ENCODE data around the gene FNDC5.

The FNDC5 gene

DNA sequence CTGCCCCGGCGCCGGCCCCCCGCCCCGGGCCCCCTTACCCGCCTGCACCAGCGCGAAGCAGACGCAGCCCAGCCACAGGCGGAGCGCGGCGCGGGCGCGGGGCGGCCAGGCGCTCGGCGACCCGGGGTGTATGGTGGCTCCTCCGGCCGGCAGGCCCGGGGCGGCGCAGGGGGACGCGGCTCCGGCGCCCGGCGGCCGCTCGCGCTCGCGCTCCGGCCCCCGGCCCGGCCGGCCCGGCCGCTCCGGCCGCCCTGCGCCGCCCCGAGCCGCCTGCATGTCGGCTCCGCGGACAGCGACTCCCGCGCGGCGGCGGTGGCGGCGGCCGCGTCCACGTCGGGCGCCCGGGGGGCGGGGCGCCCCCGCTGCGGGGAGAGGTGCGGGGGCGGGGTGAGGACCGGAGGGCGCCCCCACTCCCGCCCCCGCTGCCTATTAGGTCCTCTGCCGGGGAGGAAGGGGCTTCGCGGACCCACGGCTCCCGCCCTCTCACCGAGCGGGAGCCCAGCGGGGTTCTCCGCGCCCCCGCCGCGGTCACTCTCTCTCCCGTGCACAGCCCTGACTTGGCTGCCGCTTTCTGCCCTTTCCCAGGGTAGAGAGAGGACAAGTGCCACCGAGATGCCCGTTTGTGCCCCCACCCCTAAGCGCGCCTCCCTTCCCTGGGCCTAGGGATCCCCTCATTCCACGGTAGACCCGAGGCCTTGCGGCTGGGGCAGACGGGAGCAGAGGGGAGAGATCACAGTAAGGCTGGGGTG lies at the start of gene FNDC5:
Gene FNDC5 (minus strand): TSS at position 298 of the 749 bp plus-strand sequence.
- TF ChIP-seq ZFP30 (CRISPR knock-in tag; IDR thresholded peaks at IDR 0.05) (no peak), BACH2 (CRISPR knock-in tag; IDR thresholded peaks at IDR 0.05; ENCODE audit: borderline replicate concordance) (no peak), ZC3H10 (CRISPR knock-in tag; IDR thresholded peaks at IDR 0.05) (no peak), TOX (CRISPR knock-in tag; IDR thresholded peaks at IDR 0.05; ENCODE audit: borderline replicate concordance) (no peak), PPARA (CRISPR knock-in tag; IDR thresholded peaks at IDR 0.05; ENCODE audit: borderline replicate concordance) (no peak), ISL1 (CRISPR knock-in tag; IDR thresholded peaks at IDR 0.05) (no peak), SNAI2 (CRISPR knock-in tag; IDR thresholded peaks at IDR 0.05) (no peak), ZNF70 (CRISPR knock-in tag; IDR thresholded peaks at IDR 0.05) (no peak), ESRRG (CRISPR knock-in tag; IDR thresholded peaks at IDR 0.05) (no peak), OSR1 (CRISPR knock-in tag; IDR thresholded peaks at IDR 0.05) (no peak), ZFP3 (CRISPR knock-in tag; IDR thresholded peaks at IDR 0.05) (no peak), ARNTL (CRISPR knock-in tag; IDR thresholded peaks at IDR 0.05; ENCODE audit: borderline replicate concordance, low read depth) (no peak), CSDC2 (CRISPR knock-in tag; IDR thresholded peaks at IDR 0.05) (no peak), GLIS3 (CRISPR knock-in tag; IDR thresholded peaks at IDR 0.05) (no peak)
- TF ChIP-seq, protein P1, sequence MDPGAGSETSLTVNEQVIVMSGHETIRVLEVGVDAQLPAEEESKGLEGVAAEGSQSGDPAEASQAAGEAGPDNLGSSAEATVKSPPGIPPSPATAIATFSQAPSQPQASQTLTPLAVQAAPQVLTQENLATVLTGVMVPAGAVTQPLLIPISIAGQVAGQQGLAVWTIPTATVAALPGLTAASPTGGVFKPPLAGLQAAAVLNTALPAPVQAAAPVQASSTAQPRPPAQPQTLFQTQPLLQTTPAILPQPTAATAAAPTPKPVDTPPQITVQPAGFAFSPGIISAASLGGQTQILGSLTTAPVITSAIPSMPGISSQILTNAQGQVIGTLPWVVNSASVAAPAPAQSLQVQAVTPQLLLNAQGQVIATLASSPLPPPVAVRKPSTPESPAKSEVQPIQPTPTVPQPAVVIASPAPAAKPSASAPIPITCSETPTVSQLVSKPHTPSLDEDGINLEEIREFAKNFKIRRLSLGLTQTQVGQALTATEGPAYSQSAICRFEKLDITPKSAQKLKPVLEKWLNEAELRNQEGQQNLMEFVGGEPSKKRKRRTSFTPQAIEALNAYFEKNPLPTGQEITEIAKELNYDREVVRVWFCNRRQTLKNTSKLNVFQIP (CRISPR knock-in tag; IDR thresholded peaks at IDR 0.05; ENCODE audit: borderline replicate concordance, low read depth) = no peak
- TF ChIP-seq, protein P2, sequence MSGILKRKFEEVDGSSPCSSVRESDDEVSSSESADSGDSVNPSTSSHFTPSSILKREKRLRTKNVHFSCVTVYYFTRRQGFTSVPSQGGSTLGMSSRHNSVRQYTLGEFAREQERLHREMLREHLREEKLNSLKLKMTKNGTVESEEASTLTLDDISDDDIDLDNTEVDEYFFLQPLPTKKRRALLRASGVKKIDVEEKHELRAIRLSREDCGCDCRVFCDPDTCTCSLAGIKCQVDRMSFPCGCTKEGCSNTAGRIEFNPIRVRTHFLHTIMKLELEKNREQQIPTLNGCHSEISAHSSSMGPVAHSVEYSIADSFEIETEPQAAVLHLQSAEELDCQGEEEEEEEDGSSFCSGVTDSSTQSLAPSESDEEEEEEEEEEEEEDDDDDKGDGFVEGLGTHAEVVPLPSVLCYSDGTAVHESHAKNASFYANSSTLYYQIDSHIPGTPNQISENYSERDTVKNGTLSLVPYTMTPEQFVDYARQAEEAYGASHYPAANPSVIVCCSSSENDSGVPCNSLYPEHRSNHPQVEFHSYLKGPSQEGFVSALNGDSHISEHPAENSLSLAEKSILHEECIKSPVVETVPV (CRISPR knock-in tag; IDR thresholded peaks at IDR 0.05) = no peak
- TF ChIP-seq, protein P3, sequence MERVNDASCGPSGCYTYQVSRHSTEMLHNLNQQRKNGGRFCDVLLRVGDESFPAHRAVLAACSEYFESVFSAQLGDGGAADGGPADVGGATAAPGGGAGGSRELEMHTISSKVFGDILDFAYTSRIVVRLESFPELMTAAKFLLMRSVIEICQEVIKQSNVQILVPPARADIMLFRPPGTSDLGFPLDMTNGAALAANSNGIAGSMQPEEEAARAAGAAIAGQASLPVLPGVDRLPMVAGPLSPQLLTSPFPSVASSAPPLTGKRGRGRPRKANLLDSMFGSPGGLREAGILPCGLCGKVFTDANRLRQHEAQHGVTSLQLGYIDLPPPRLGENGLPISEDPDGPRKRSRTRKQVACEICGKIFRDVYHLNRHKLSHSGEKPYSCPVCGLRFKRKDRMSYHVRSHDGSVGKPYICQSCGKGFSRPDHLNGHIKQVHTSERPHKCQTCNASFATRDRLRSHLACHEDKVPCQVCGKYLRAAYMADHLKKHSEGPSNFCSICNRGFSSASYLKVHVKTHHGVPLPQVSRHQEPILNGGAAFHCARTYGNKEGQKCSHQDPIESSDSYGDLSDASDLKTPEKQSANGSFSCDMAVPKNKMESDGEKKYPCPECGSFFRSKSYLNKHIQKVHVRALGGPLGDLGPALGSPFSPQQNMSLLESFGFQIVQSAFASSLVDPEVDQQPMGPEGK (CRISPR knock-in tag; IDR thresholded peaks at IDR 0.05; ENCODE audit: borderline replicate concordance) = no peak
- TF ChIP-seq, protein P4, sequence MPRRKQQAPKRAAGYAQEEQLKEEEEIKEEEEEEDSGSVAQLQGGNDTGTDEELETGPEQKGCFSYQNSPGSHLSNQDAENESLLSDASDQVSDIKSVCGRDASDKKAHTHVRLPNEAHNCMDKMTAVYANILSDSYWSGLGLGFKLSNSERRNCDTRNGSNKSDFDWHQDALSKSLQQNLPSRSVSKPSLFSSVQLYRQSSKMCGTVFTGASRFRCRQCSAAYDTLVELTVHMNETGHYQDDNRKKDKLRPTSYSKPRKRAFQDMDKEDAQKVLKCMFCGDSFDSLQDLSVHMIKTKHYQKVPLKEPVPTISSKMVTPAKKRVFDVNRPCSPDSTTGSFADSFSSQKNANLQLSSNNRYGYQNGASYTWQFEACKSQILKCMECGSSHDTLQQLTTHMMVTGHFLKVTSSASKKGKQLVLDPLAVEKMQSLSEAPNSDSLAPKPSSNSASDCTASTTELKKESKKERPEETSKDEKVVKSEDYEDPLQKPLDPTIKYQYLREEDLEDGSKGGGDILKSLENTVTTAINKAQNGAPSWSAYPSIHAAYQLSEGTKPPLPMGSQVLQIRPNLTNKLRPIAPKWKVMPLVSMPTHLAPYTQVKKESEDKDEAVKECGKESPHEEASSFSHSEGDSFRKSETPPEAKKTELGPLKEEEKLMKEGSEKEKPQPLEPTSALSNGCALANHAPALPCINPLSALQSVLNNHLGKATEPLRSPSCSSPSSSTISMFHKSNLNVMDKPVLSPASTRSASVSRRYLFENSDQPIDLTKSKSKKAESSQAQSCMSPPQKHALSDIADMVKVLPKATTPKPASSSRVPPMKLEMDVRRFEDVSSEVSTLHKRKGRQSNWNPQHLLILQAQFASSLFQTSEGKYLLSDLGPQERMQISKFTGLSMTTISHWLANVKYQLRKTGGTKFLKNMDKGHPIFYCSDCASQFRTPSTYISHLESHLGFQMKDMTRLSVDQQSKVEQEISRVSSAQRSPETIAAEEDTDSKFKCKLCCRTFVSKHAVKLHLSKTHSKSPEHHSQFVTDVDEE (CRISPR knock-in tag; IDR thresholded peaks at IDR 0.05) = no peak
- TF ChIP-seq, protein P5, sequence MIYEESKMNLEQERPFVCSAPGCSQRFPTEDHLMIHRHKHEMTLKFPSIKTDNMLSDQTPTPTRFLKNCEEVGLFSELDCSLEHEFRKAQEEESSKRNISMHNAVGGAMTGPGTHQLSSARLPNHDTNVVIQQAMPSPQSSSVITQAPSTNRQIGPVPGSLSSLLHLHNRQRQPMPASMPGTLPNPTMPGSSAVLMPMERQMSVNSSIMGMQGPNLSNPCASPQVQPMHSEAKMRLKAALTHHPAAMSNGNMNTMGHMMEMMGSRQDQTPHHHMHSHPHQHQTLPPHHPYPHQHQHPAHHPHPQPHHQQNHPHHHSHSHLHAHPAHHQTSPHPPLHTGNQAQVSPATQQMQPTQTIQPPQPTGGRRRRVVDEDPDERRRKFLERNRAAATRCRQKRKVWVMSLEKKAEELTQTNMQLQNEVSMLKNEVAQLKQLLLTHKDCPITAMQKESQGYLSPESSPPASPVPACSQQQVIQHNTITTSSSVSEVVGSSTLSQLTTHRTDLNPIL (CRISPR knock-in tag; IDR thresholded peaks at IDR 0.05; ENCODE audit: low read depth) = no peak
- peak; percentile 55 for ATAC-seq

DNA sequence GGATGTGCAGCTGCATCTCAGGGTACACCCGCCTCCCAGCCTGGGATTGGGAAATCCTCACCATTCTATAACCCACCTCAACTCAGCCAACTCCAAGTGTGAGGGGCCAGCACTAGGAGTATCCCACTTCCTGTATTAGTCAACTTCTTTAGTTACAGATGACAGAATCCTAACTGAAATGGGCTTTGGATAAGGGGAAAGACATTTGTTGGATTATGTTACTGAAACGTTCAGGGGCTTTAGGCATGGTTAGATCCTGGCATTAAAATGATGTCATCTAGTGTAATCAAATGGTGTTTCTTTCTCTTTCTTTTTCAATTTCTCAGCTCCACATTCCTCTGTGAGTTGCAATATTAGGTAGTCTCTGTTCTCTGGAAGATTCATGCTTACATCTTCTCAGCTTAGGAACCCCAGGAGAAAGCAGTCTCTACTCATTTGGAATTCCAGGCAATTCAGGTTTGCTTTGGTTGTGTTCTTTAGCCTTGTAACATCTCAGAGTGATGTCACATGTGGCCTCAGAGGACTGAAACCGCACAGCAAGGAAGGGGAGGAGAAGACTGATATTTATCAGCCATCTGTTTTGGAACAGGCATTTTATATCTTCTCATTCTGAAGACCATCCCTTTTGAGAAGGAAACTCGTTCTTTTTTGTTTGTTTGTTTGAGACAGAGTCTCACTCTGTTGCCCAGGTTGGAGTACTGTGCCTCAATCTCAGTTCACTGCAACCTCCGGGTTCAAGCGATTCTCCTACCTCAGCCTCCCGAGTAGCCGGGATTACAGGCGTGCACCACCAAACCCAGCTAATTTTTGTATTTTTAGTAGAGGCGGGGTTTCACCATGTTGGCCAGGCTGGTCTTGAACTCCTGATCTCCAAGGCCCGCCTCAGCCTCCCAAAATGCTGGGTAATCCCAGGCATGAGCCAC lies 49.4 kb upstream of the FNDC5 start:
- peak; percentile 26; the same call in 2 of the 3 replicates for ATAC-seq
- no peak for TF ChIP-seq PPARA (CRISPR knock-in tag; IDR thresholded peaks at IDR 0.05; ENCODE audit: borderline replicate concordance)
- TF ChIP-seq ZFP30 (CRISPR knock-in tag; IDR thresholded peaks at IDR 0.05) = no peak
- TF ChIP-seq ZC3H10 (CRISPR knock-in tag; IDR thresholded peaks at IDR 0.05) = no peak
- TF ChIP-seq RARB (CRISPR knock-in tag; IDR thresholded peaks at IDR 0.05) = no peak
- TF ChIP-seq, protein P1 (CRISPR knock-in tag; IDR thresholded peaks at IDR 0.05; ENCODE audit: borderline replicate concordance, low read depth) = no peak
- TF ChIP-seq, protein P3 (CRISPR knock-in tag; IDR thresholded peaks at IDR 0.05; ENCODE audit: borderline replicate concordance) = no peak
- no peak for TF ChIP-seq CSDC2 (CRISPR knock-in tag; IDR thresholded peaks at IDR 0.05)
- TF ChIP-seq, protein P5 (CRISPR knock-in tag; IDR thresholded peaks at IDR 0.05; ENCODE audit: low read depth) = no peak
- no peak for TF ChIP-seq ISL1 (CRISPR knock-in tag; IDR thresholded peaks at IDR 0.05)
- no peak for TF ChIP-seq ARNTL (CRISPR knock-in tag; IDR thresholded peaks at IDR 0.05; ENCODE audit: borderline replicate concordance, low read depth)
- TF ChIP-seq BACH2 (CRISPR knock-in tag; IDR thresholded peaks at IDR 0.05; ENCODE audit: borderline replicate concordance) = no peak
- no peak for TF ChIP-seq ZNF565 (CRISPR knock-in tag; conservative IDR thresholded peaks at IDR 0.05; ENCODE audit: low read depth)
- no peak for TF ChIP-seq ZFP3 (CRISPR knock-in tag; IDR thresholded peaks at IDR 0.05)
